ENCODE measurements around the gene DGKH.

DNA sequence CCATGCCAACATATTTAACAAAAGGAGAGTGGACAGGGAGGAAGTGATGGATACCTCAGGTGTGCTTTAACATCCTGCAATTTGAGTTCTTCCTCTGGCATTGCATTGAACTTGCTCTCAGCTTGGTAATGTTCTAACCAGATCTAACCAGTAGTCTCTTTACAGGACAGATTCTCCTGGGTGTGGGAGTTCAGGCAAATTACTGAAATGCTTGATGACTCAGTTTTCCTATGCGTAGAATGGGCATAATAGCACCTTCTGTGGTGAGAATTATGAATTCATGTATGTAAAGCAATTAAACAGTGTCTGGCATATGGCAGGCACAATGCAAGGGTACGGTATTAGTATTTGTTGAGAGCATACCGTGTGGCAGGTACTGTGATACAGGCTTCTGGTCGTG is 227.1 kb downstream of the DGKH start:
- TF ChIP-seq, protein P1, sequence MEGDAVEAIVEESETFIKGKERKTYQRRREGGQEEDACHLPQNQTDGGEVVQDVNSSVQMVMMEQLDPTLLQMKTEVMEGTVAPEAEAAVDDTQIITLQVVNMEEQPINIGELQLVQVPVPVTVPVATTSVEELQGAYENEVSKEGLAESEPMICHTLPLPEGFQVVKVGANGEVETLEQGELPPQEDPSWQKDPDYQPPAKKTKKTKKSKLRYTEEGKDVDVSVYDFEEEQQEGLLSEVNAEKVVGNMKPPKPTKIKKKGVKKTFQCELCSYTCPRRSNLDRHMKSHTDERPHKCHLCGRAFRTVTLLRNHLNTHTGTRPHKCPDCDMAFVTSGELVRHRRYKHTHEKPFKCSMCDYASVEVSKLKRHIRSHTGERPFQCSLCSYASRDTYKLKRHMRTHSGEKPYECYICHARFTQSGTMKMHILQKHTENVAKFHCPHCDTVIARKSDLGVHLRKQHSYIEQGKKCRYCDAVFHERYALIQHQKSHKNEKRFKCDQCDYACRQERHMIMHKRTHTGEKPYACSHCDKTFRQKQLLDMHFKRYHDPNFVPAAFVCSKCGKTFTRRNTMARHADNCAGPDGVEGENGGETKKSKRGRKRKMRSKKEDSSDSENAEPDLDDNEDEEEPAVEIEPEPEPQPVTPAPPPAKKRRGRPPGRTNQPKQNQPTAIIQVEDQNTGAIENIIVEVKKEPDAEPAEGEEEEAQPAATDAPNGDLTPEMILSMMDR (IDR thresholded peaks at IDR 0.05) = no peak
- TF ChIP-seq EZH2 (IDR thresholded peaks at IDR 0.05) = no peak
